GM21529 (cell line): Measurements from ENCODE around the gene ANK3.

ENCODE experiments used
- ATAC-seq: cut with Tn5 transposase; IDR thresholded peaks from one replicate; pipeline ENCODE4 v1.9.1; 2021; ENCODE audit not compliant: unreplicated experiment

Gene ANK3

DNA sequence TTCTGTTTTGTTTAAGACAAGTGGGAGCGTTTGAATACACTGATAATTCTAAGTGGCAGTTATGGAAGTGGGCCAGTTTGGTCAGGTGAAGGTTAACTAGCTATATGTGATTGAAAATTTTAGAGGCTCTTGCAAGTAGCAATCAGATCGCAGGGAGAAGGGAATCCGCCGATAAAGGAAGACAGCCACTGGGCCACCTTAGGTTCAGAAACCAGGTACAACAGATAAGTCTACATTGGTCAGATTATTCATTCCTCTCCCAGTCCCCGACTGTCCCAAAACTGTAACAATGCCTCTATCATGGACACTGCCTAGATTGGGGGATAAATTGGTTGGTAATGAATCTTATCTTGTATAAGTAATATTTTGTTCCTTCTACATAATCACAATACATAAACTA, 8.9 kb downstream of the ANK3 start:
- no peak for ATAC-seq

- no peak for ATAC-seq
Observed at GRCh38 chr10:60377955-60378354, 11.7 kb downstream of the ANK3 start.

DNA sequence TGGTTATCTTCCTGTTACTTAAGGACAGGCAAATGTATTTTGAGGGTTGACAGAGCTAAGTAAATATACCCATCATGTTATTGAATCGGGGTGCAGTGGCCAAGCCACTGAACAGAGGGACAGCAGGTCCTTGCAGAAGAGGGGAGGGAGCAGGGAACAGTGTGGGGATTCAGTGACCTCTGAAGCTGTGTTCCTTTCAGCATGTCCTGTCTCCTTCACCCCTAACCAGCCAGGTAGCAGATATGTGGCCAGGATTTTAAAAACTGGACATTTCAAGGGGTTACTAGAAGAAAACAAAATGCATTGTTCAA, 12.7 kb downstream of the ANK3 start:
- no peak for ATAC-seq

DNA sequence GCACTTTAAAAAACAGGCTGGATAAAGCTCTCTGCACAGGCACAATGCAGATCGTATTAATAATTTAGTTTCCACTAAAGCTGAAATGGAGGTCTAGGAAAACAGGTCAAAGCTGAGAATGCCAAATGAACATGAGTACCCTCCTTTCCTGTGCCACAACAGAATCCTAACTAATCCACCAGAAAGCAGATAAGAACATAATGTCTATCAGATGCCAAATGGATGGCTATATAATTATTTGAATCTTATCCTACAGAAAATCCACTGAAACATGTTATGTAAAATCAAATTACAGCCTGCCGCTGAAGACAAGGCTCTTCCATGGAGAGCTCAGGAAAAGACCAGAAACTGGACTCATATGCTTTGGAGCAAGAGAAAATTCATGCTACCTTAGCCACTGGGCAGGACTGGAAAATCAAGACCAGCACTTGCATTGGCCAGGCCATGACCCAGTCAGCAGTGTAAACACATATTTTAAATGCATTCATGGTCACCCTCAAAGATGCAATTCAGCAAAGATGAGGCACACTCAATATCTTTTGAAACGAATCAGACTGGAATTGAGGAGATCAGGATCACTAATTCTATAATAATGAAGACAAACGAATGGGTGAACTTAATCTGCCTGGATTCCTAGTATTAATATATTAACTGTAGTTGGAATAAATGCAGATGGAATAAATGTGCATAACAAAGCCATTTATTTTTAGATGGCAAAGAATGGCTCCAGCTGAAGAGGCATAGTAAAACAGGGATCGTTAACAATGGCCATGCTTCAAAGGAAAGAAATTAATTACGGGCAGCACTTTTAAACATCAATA, 13.2 kb downstream of the ANK3 start:
- no peak for ATAC-seq

GRCh38 chr10:60375293-60376004, 14.2 kb downstream of the ANK3 start:
- no peak for ATAC-seq

GRCh38 chr10:60374836-60375235, 14.8 kb downstream of the ANK3 start:
- ATAC-seq: no peak

DNA sequence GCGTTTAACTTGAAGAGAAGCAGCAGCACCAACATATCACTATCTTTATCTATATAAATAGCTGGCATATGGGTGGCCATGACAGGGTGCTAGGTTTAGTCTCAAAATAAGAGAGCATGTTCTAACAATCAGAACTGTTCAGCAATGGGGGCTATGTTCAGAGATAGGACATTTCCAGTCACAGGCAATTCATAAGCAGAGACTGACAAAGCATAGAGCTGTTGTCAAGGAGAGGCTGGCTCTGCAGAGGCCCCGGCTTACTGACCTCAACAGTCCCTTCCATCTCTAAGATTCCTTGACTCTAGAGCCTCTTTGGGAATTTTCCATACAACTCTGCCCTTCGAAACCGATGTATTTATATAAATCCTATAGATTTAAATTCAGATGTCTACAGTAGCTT, 17.2 kb downstream of the ANK3 start:
- no peak for ATAC-seq

DNA sequence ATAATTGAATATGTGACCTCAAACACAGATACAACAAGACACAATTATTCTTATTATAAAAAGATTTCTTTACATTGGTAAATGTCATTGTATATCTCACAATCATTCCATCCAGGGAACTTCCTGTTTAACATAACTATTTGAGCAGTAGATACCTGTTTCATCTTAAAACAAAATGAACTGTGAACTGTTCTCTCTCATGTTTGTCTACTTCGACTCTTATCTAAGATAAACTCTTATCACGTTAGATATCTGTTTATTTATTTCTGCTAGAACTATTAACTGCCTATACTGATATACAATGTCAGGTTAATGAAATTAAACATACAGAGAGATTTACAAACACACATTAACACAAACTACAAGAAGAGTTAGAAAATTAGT, 20.1 kb downstream of the ANK3 start:
- no peak for ATAC-seq

DNA sequence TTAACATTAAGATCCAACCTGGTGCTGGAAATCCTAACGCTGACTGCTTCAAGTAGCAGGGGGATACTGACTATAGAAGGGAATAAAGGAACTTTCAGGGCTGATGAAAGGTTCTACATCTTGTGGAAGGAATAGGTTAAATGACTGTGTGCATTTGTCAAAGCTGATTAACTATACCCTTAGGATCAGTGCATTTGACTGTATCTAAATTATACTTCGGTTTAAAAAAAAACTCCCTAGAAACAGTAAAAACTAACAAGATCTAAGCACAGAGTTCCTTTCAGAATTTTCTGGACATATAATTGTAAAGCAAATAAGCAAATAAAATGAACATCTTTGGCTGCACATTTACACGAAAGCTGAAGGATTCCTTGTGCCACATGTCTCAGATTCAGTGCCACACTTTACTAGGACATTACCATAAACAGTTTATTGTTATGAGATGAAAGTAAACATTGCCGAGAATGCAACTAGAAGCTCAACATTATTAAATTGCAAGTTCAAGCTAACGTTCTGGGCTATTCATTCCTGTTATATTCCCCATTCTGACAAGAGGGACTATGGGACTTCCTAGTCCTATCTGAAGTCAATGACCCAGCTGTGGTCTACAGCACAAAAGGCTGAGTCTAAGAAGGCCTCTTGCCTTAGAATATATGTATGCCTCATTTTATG, 20.7 kb downstream of the ANK3 start:
- ATAC-seq: no peak

DNA sequence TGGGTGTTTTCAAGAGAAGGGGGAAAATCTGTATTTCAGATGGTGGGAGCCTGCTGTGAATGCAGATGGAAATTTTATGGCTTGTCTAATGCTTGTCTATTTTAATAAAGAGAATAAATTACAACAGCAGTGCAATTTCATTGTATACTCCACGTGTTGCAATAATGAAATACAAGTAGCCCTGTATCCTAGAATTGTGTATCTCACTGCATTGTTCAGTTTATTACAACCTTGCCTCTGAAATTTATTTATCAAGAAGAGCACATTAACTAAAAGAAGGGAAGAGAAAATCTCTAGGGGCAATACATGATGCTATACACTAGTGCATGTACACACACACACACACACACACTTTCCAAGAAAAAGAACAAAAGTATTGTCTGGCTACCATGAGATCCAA, 21.8 kb downstream of the ANK3 start:
- no peak for ATAC-seq

- ATAC-seq: no peak
Observed at GRCh38 chr10:60367431-60367830, 22.2 kb downstream of the ANK3 start.

DNA sequence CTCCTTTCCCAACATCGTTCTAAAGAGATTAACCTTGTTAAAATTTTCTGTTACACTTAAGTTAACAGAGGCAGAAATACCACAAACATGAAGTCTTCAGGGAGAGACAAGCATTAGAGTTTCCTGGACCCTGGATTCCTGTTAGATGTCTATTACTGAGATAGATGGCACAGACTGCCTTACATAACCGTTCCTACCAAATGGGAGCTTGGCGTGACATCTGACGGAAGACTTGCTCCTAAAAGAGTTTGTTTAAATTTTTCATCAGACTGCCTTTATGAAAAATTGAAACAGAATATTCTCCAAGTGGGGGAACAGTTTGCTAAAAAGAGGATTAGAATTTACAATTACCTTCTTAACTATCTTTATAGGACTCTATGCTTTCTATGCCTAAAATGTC, 22.7 kb downstream of the ANK3 start:
- ATAC-seq: no peak

GRCh38 chr10:60363187-60363586, 26.5 kb downstream of the ANK3 start:
- no peak for ATAC-seq

DNA sequence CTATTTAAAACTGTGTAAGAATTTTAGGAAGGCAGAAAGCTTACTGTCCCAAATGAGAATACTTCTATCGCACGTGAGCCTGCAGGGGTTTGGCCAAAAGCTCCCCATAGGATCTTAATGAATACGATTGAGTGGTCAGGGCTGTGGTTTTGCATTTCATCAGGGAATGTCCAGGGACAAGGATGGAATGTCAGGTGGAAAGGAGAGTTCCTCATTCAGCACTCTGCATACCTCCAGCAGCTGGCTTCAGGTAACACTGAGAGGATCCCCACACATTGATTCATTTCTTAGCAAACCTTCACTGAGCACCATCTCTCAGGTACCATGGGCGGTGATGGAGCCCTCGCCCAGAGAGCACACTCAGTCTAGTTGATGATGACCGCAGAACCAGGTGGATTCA, 27.2 kb downstream of the ANK3 start:
- ATAC-seq: no peak

- ATAC-seq: no peak
Observed at GRCh38 chr10:60359066-60359465, 30.6 kb downstream of the ANK3 start.

DNA sequence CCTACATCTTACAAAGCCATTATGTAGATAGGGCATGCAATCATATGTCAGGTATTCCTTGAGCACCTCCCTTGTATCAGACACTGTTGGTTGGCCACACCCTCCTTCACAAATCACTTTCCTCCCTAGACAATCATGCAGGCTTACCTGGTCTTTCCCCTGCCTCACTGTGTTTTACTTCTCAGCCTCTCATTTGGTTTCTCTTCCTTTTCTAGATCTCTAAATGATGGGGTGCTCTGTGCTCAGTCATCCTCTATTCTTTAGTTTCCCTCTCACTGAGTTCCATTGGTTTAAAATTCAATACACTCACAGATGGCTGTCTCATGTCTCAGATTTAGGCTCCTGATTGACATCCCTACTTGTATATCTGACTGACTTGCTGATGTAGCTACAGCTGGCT, 31.4 kb downstream of the ANK3 start:
- ATAC-seq: peak; percentile 97

DNA sequence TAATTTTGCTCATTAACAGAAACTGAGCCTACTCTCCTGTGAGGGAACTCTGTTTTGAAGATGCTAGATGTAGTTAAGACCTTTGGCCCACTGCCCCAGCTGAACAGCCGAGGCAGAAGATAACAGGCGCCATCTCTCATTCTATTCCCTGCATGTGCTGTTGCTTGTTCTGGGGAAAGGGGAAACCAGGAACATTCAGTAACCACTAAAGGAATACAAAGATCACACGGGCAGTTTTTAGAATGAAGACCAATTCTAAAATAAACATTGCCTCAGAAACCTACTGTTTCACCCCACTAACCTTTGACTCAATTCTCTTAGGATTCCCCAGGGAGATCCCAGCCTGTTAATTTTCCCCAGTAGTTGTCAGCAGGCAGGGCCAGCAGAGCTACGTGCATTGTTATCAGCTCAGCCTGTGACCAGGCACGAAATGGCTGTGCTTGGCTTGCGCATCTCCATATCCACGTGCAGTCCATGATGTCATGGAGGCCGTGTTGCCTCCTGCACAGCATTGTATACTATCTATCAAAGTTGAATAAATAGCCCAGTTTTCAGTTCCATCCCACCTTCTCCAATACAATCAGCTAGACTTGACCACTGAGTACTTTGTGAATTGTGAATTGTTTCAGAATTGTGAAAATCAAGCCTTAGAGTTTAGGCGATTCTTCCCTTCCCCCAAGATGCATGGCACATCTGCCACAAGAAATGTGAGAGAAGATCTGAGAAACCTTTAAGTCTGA, 36.0 kb downstream of the ANK3 start:
- ATAC-seq: no peak

DNA sequence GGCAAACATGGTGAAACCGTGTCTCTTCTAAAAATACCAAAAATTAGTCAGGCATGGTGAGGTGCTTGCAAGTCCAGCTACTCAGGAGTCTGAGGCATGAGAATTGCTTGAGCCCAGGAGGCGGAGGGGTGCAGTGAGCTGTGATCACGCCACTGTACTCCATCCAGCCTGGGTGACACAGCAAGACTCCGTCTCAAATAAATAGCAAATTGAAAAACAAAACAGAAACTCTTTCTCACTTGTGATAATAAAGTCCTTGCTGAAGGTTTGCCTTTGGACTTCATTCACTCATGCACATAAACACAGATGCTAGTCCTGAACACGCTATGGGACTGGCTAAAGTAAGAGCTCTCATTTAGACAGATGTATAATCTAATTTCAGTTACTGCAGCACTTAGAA, 37.6 kb downstream of the ANK3 start:
- ATAC-seq: peak; percentile 62

- ATAC-seq: peak; percentile 59
Observed at GRCh38 chr10:60351191-60351853, 38.4 kb downstream of the ANK3 start.

DNA sequence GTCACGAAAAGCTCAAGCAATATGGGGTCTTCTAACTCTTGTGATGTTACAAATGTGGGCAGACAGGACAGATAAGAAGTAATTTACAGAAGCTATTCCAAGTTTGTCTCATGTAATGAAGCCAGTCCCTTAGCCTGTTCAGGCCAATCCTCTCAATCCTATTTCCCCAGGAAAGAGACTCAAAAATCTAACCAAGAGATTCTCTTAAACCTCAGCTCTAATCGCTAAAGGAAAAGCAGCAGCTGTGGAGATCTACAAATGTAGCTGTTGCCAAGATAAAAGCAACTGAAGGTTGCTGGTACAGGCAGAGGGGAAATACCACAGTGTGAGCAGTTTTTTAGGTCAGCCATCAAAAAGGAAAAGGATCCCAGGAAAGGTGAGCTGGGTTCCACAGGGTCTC, 39.3 kb downstream of the ANK3 start:
- no peak for ATAC-seq

DNA sequence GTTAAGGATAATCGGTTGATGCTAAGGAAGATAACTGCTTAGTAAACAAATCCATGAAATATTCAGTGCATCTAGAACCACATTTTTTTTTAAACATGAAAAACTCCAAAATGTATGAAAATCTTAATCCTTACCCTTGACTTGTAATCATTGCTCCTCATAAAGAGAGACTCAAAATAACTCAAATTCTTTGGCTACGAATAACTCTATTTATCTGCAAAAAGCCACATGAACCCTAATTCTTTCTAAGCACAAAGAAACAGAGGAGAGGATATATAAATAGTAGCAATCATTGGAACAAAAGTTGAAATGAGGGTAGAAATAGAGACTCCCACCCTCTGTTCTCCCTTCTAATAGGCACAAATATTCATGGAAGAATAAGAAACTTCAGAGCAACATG, 40.2 kb downstream of the ANK3 start:
- ATAC-seq: no peak
